SH-SY5Y (cell line): ENCODE data around the gene WRAP73.

Experiments used
- GATA2 ChIP-seq: IDR thresholded peaks from 2 replicates; pipeline ENCODE4 v1.6.1; 2011; ENCODE audit warnings: mild to moderate bottlenecking, low read depth, low read length
- GATA3 ChIP-seq: IDR thresholded peaks from 2 replicates; pipeline ENCODE4 v1.6.1; 2011; ENCODE audit warnings: low read depth, mild to moderate bottlenecking, low read length, moderate library complexity

- TF ChIP-seq GATA2: no peak; the same call in 1 of the 2 replicates
- no peak for TF ChIP-seq GATA3
Measured at GRCh38 chr1:3625151-3625907, 24.6 kb downstream of the WRAP73 start.
